HL-60 (cell line): Measurements from ENCODE around the gene ADGRL3.

Experiments
- CTCF ChIP-seq: IDR thresholded peaks from one replicate; pipeline ENCODE4 v1.5.1; 2011; ENCODE audit warnings: low read length, control low read depth, inconsistent platforms; ENCODE audit not compliant: insufficient read depth
- POLR2AphosphoS5 ChIP-seq: IDR thresholded peaks from 2 replicates; pipeline ENCODE4 v1.6.1; 2012; ENCODE audit warnings: low read depth

GRCh38 chr4:61532336-61533000 lies 332.3 kb downstream of the ADGRL3 start:
- TF ChIP-seq POLR2AphosphoS5 (no peak), CTCF (no peak)
